Heart left ventricle (tissue), 13 donors: ENCODE data around the gene SMOC1.

Experiments
- CTCF ChIP-seq, 12 donors: fragments of 200-600 bp; sonication (generic) in 4 of 12; IDR thresholded peaks; one replicate each; pipeline versions ENCODE4 v1.5.0 to v1.8.0; 2018 to 2022; ENCODE audit warnings: antibody characterized with exemption in 12 of 12, mild to moderate bottlenecking in 5 of 12
- POLR2A ChIP-seq, 2 donors: fragments of 450-650 bp; IDR thresholded peaks; one replicate each; pipeline ENCODE4 v1.6.1; 2017; ENCODE audit warnings: antibody characterized with exemption in 2 of 2, mild to moderate bottlenecking in 2 of 2, moderate library complexity in 2 of 2
- donor health status: ischemic (EF 13 %, LVEDD 7.1; RV severe dilation, severe dysfunction).
- donor health status: DM: no; HTN: yes; CAD: no.
- donor health status: DM: no; HTN: no; CAD: no.
- donor health status: ischemic (EF 25% LVEDD 6.9; RV normal size, moderate dysfunction).
- donor health status: ischemic (EF 25% LVEDD 5.7; RV mildly dilated, moderate dysfunction).
- donor health status: ischemic (EF 35%, LVEDD 5.7; RV mildly dilated, moderate dysfunction).
- donor health status: nonischemic (EF 11% LVEDD 7.7; RV severe dilation, severe dysfunction).
- donor health status: DM: yes; HTN: yes; CAD: no.
- donor health status: PGD.
- donor health status: ischemic (EF 29% LVEDD 5.4; RV normal size, mild dysfunction).
- donor health status: nonischemic (EF 23%, LVEDD 6.1; RV moderate dilation, normal function).

- no peak for TF ChIP-seq CTCF (IDR thresholded peaks at IDR 0.05)
- no peak for TF ChIP-seq POLR2A (IDR thresholded peaks at IDR 0.05)
These were observed 78.8 kb downstream of the SMOC1 start for GRCh38 chr14:69957986-69958385.
